CD4-positive, alpha-beta memory T cell (primary cell): ENCODE measurements around the gene CCDC149. TPM values are rescaled to one million over a fixed set of nuclear protein-coding genes. Genes with fewer than 3 reads are reported as not detected.

Experiments used
- CTCF ChIA-PET: fragments of 350-600 bp; sonication (Branson Sonifier 250); formaldehyde crosslinking; loops from one replicate; lab custom pipeline; 2021; ENCODE audit warnings: inconsistent platforms; ENCODE audit not compliant: partially characterized antibody; lab: Charles Lee
- POLR2A ChIA-PET: fragments of 350-600 bp; sonication (Branson Sonifier 250); formaldehyde crosslinking; loops from one replicate; lab custom pipeline; 2021; ENCODE audit not compliant: partially characterized antibody; lab: Charles Lee
- DNase-seq, 5 donors: peaks; one replicate each; pipeline versions ENCODE4 v3.0.0 to v3.0.0-alpha.2; 2020 to 2022; ENCODE audit warnings: mixed read lengths in 1 of 5
- H3K27ac ChIP-seq: one replicate; pipeline ENCODE4 v1.7.0; 2013; ENCODE audit warnings: low read depth, low read length
- H3K27me3 ChIP-seq: 2 replicates; pipeline ENCODE4 v1.7.0; 2013; ENCODE audit warnings: mild to moderate bottlenecking, low read length, moderate library complexity; ENCODE audit not compliant: insufficient read depth
- H3K36me3 ChIP-seq: 2 replicates; pipeline ENCODE4 v1.7.0; 2013; ENCODE audit warnings: mild to moderate bottlenecking, low read length, moderate library complexity; ENCODE audit not compliant: insufficient read depth
- H3K4me1 ChIP-seq: 2 replicates; pipeline ENCODE4 v1.7.0; 2013; ENCODE audit warnings: mild to moderate bottlenecking, low read length, moderate library complexity; ENCODE audit not compliant: insufficient read depth
- H3K4me3 ChIP-seq, 2 donors: one replicate each; pipeline ENCODE4 v1.7.0; 2013; ENCODE audit warnings: low read length in 2 of 2, mild to moderate bottlenecking in 1 of 2
- H3K9me3 ChIP-seq, 2 donors: one replicate each; pipeline ENCODE4 v1.7.0; 2013; ENCODE audit warnings: low read length in 2 of 2, control low read depth in 1 of 2; ENCODE audit not compliant: control insufficient read depth in 1 of 2
- H3K27ac Mint-ChIP-seq, 7 donors: one replicate each; pipeline ENCODE4 v1.8.0; 2020 to 2021; ENCODE audit warnings: mixed read lengths in 7 of 7, mild to moderate bottlenecking in 6 of 7, inconsistent platforms in 3 of 7, moderate library complexity in 3 of 7
- H3K27me3 Mint-ChIP-seq, 2 donors: one replicate each; pipeline ENCODE4 v1.8.0; 2020 to 2021; ENCODE audit warnings: mixed read lengths in 2 of 2
- H3K36me3 Mint-ChIP-seq, 2 donors: one replicate each; pipeline ENCODE4 v1.8.0; 2020 to 2021; ENCODE audit warnings: mixed read lengths in 2 of 2, inconsistent platforms in 1 of 2, mild to moderate bottlenecking in 1 of 2
- H3K4me1 Mint-ChIP-seq, 4 donors: one replicate each; pipeline ENCODE4 v1.8.0; 2020 to 2021; ENCODE audit warnings: mixed read lengths in 4 of 4, mild to moderate bottlenecking in 1 of 4
- H3K4me3 Mint-ChIP-seq, 8 donors: one replicate each; pipeline ENCODE4 v1.8.0; 2020 to 2021; ENCODE audit warnings: mixed read lengths in 8 of 8, mild to moderate bottlenecking in 7 of 8, moderate library complexity in 6 of 8, inconsistent platforms in 3 of 8
- H3K9me3 Mint-ChIP-seq, 8 donors: one replicate each; pipeline ENCODE4 v1.8.0; 2020 to 2021; ENCODE audit warnings: mixed read lengths in 8 of 8, mild to moderate bottlenecking in 5 of 8, inconsistent platforms in 3 of 8, moderate library complexity in 1 of 8
- intact Hi-C: fragments of 100-400 bp; cut with micrococcal nuclease; formaldehyde crosslinking; loops from one replicate; pipeline ENCODE4 v1.15.1; 2023
- polyA plus RNA-seq, 2 donors: library from polyadenylated mRNA; unstranded; fragments of 300-500 nt; fragmentation: Illumina TruSeq; gene quantifications; one replicate each; pipeline ENCODE4 v1.2.3, GENCODE V29; 2021
- total RNA-seq, 2 experiments: library from RNA; stranded (reverse); gene quantifications; one replicate each; pipeline ENCODE4 v1.2.3, GENCODE V29; 2021

The CCDC149 gene
- total and polyA plus RNA-seq, 4 experiments from 2014 or later, result 0.11 to 0.44 (median 0.14) TPM; not detected in 1

- H3K36me3 Mint-ChIP-seq, result no peaks in the 10 kb centered on the region
- Histone ChIP-seq H3K27me3 (no peaks in the 10 kb centered on the region), H3K4me3 (no peak overlapping the region), H3K4me1 (no peaks in the 10 kb centered on the region), H3K36me3 (no peaks in the 10 kb centered on the region), H3K9me3 (no peaks in the 10 kb centered on the region), H3K27ac (no peak overlapping the region)
- POLR2A ChIA-PET, result no interaction called here
- no peaks in the 10 kb centered on the region for H3K4me1 Mint-ChIP-seq
- H3K9me3 Mint-ChIP-seq, result peaks cover 0 to 3% (median 0%) of the 10 kb centered on the region in 8 donors
- H3K4me3 Mint-ChIP-seq, result no peak overlapping the region
- no peak overlapping the region for H3K27ac Mint-ChIP-seq
- intact Hi-C loops, result no loop called here
- DNase-seq, result no peak
- CTCF ChIA-PET, result no interaction called here
- no peaks in the 10 kb centered on the region for H3K27me3 Mint-ChIP-seq
Measured at GRCh38 chr4:24843096-24843495, 69.7 kb downstream of the CCDC149 start.

DNA sequence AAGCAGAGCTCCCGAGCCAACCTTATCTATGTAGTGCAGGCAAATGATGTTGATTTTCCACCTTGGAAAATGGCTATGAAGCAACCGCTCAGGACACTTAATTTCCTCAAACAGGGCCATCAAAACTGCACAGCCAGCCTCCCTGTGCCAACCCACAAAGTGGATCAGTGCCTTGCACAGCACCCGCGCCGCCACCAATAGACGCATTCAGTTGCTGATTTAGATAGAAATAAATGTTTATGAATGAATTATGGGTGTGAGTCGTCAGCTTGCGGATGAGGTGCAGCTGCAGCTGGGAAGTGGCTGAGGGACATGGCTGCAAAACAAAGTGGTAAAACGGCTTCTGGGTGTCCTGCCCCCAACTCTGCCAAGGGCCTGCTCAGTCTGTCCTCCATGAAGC, 70.5 kb downstream of the CCDC149 start:
- no peaks in the 10 kb centered on the region for H3K27me3 Mint-ChIP-seq
- no peak for DNase-seq
- H3K4me3 Mint-ChIP-seq, result no peak overlapping the region
- POLR2A ChIA-PET, result no interaction called here
- Histone ChIP-seq H3K4me1 (no peaks in the 10 kb centered on the region), H3K9me3 (no peaks in the 10 kb centered on the region), H3K36me3 (no peaks in the 10 kb centered on the region), H3K27me3 (no peaks in the 10 kb centered on the region), H3K4me3 (no peak overlapping the region), H3K27ac (no peak overlapping the region)
- CTCF ChIA-PET, result no interaction called here
- intact Hi-C loops, result no loop called here
- H3K4me1 Mint-ChIP-seq, result no peaks in the 10 kb centered on the region
- peaks cover 0 to 3% (median 0%) of the 10 kb centered on the region in 8 donors for H3K9me3 Mint-ChIP-seq
- no peak overlapping the region for H3K27ac Mint-ChIP-seq
- no peaks in the 10 kb centered on the region for H3K36me3 Mint-ChIP-seq

DNA sequence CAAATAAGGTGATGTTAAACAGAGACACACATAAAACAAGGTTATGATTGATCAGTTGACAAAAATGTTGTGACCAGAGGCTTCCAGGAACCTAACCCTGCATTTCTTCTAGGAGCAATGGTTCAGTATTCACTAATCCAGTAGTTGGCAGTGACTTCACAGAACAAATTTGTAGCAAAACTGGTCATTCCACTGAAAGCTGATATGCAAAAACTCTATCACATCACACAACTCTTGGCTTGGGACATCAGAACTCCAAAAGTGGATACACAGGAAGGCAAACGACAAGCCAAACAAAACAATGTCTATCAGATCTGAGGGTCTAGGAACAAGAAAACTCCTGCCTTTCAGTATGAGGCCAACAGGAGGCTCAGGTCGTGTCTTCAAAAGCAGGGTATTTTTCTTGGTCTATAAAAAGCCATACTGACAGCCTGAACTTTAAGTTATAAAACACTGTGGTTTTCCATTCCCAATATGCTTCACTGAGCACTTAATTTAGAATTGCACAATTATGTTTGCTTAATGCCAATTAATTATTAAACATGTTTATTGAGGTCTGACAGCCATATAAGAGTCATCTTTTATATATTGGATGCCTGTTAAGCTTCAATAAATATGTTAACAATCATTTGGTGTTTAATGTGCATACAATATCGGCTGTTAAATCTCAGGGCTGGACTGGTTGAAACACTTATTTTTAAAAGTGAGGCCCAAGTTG, 71.9 kb downstream of the CCDC149 start:
- Mint-ChIP-seq H3K27ac (no peak overlapping the region), H3K4me1 (no peaks in the 10 kb centered on the region), H3K4me3 (no peak overlapping the region), H3K9me3 (peaks cover 0 to 3% (median 0%) of the 10 kb centered on the region in 8 donors), H3K36me3 (no peaks in the 10 kb centered on the region), H3K27me3 (no peaks in the 10 kb centered on the region)
- no peak overlapping the region for H3K4me3 ChIP-seq
- H3K36me3 ChIP-seq, result no peaks in the 10 kb centered on the region
- ChIA-PET POLR2A (no interaction called here), CTCF (no interaction called here)
- intact Hi-C loops, result no loop called here
- H3K4me1 ChIP-seq, result no peaks in the 10 kb centered on the region
- H3K9me3 ChIP-seq, result no peaks in the 10 kb centered on the region
- no peaks in the 10 kb centered on the region for H3K27me3 ChIP-seq
- no peak overlapping the region for H3K27ac ChIP-seq
- DNase-seq, result no peak

DNA sequence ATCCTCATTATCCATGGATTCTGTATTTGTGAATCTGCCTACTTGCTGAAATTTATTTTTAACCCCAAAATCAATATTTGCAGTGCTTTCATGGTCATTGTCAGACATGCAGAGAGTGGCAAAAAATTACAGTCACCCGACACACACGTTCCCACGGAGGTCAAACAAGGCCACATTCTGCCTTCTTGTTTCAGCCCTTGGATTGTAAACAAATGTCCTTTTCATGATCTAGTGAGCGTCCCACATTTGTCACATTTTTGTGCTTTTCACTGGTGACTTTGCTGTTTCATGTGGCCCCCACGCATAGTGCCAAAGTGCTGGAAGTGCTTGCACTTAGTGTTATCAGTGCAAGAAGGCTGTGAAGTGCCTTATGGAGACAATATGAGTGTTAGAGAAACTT, 72.5 kb downstream of the CCDC149 start:
- POLR2A ChIA-PET, result no interaction called here

GRCh38 chr4:24837781-24838180, 75.1 kb downstream of the CCDC149 start:
- Histone ChIP-seq H3K9me3 (no peaks in the 10 kb centered on the region), H3K4me3 (no peak overlapping the region), H3K27me3 (no peaks in the 10 kb centered on the region), H3K4me1 (no peaks in the 10 kb centered on the region), H3K36me3 (no peaks in the 10 kb centered on the region), H3K27ac (no peak overlapping the region)
- ChIA-PET CTCF (no interaction called here), POLR2A (no interaction called here)
- Mint-ChIP-seq H3K27ac (no peak overlapping the region), H3K4me3 (no peak overlapping the region), H3K36me3 (no peaks in the 10 kb centered on the region), H3K27me3 (no peaks in the 10 kb centered on the region), H3K4me1 (no peaks in the 10 kb centered on the region), H3K9me3 (no peaks in the 10 kb centered on the region)
- intact Hi-C loops, result no loop called here
- DNase-seq, result no peak

More for the DNA sequence above, 72.5 kb downstream of the CCDC149 start:
- Histone ChIP-seq H3K27me3 (no peaks in the 10 kb centered on the region), H3K27ac (no peak overlapping the region), H3K4me3 (no peak overlapping the region), H3K4me1 (no peaks in the 10 kb centered on the region), H3K36me3 (no peaks in the 10 kb centered on the region), H3K9me3 (no peaks in the 10 kb centered on the region)
- no peak overlapping the region for H3K27ac Mint-ChIP-seq
- H3K4me3 Mint-ChIP-seq, result no peak overlapping the region
- H3K4me1 Mint-ChIP-seq, result no peaks in the 10 kb centered on the region
- peaks cover 0 to 3% (median 0%) of the 10 kb centered on the region in 8 donors for H3K9me3 Mint-ChIP-seq
- intact Hi-C loops, result no loop called here
- no peak for DNase-seq
- CTCF ChIA-PET, result no interaction called here
- no peaks in the 10 kb centered on the region for H3K27me3 Mint-ChIP-seq
- no peaks in the 10 kb centered on the region for H3K36me3 Mint-ChIP-seq

DNA sequence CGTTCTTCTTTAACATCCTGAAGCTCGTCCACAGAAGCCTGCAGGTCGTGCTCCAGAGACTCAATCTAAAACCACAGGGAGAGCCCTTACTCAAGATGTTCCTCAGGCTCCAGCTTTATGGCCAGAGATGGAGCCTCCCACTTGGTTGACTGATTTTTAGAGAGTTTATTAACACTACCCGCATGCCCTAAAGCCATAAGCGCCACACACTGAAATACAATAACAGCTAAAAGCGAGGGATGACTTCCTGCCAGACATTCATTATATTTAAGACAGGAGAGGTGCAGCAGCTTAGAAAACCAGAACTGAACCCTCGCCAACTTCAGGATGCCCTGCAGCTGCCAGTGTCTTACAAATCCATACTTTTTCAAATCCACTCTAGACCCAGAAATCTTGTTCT, 75.5 kb downstream of the CCDC149 start:
- no peak overlapping the region for H3K4me3 ChIP-seq
- H3K27ac ChIP-seq, result no peak overlapping the region
- H3K9me3 Mint-ChIP-seq, result no peaks in the 10 kb centered on the region
- DNase-seq, result no peak
- H3K27me3 Mint-ChIP-seq, result no peaks in the 10 kb centered on the region
- ChIA-PET CTCF (no interaction called here), POLR2A (no interaction called here)
- no peaks in the 10 kb centered on the region for H3K4me1 ChIP-seq
- no peaks in the 10 kb centered on the region for H3K27me3 ChIP-seq
- no peaks in the 10 kb centered on the region for H3K9me3 ChIP-seq
- intact Hi-C loops, result no loop called here
- no peaks in the 10 kb centered on the region for H3K4me1 Mint-ChIP-seq
- no peak overlapping the region for H3K27ac Mint-ChIP-seq
- no peaks in the 10 kb centered on the region for H3K36me3 Mint-ChIP-seq
- no peak overlapping the region for H3K4me3 Mint-ChIP-seq
- no peaks in the 10 kb centered on the region for H3K36me3 ChIP-seq

DNA sequence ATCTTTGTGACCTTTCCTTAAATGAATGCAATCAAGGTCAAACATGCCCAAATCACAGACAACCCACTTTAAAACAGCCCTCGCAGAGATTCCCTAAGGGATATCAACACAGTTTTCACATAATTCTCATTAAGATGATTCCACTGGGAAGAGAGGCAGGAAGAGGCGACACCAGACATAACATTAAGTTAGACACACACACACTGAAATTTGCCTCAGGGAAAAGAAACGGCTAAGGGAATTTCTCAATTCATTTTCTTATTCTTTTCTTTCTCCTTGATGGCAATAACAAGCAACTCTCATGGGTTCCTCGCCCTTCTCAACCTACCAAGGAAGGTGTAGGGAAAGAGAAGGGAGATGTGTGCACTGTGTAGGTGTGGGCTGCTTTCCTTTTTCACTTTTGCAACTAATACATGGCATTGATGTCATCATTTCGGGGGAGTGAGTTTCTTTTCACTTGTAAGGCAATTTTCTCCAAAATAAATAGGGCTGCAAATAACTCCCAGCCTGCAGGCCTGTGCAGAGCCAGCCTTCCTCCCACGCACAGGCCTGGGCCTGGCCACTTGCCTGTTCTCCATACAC, 76.1 kb downstream of the CCDC149 start:
- Mint-ChIP-seq H3K36me3 (no peaks in the 10 kb centered on the region), H3K27ac (no peak overlapping the region), H3K9me3 (no peaks in the 10 kb centered on the region), H3K4me1 (no peaks in the 10 kb centered on the region), H3K4me3 (no peak overlapping the region), H3K27me3 (no peaks in the 10 kb centered on the region)
- Histone ChIP-seq H3K36me3 (no peaks in the 10 kb centered on the region), H3K27ac (no peak overlapping the region), H3K4me1 (no peaks in the 10 kb centered on the region), H3K27me3 (no peaks in the 10 kb centered on the region), H3K4me3 (no peak overlapping the region), H3K9me3 (no peaks in the 10 kb centered on the region)
- ChIA-PET CTCF (no interaction called here), POLR2A (no interaction called here)
- DNase-seq, result no peak
- intact Hi-C loops, result no loop called here
